ENCODE data around the gene PARVA.

DNA sequence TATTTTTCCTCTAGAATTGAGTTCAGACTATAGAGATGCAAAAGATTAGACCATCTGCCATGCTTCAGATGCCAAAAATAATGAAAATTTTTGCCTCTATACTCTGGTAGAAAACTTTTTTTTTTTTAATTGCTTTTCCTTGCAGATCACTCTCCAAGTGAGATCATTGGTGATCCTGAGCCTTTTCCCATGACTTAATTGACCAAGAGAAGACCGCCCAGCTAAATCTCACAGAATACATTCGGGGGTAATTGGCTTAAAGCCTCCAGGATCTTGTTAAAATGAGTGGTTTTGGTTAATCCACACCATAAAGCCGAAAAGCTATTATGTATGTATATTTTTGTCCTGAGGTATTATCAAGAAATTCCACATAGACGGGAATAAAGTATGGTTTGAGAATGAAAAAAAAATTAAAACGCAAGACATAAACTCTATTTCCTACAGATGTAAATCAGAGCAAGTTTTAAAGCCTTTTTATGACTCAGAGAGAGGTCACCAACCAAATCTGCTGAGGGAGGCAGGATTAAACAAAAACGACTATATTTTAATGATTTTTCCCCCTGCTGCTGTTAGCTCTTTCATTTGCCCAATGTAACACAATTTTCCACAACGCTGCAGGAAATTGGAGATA, 64.0 kb downstream of the PARVA start:
- TF ChIP-seq CTCF (IDR thresholded peaks at IDR 0.05; ENCODE audit: control extremely low read depth in 1 of 3, insufficient read depth in 1 of 3, low read depth in 1 of 3, low read length in 3 of 3) (no peak), TAF1 (IDR thresholded peaks at IDR 0.05; ENCODE audit: low read depth, low read length) (no peak), POLR2AphosphoS5 (IDR thresholded peaks at IDR 0.05; ENCODE audit: low read depth, low read length) (no peak), CHD2 (IDR thresholded peaks at IDR 0.05; ENCODE audit: low read length) (no peak), HDAC2 (IDR thresholded peaks at IDR 0.05; ENCODE audit: borderline replicate concordance in 1 of 2, low read depth in 2 of 2, low read length in 2 of 2) (no peak), SRF (IDR thresholded peaks at IDR 0.05; ENCODE audit: low read depth, low read length) (no peak), EP300 (IDR thresholded peaks at IDR 0.05; ENCODE audit: borderline replicate concordance in 1 of 2, low read depth in 2 of 2, low read length in 2 of 2) (no peak), EZH2 (IDR thresholded peaks at IDR 0.05; ENCODE audit: low read depth, low read length, severe bottlenecking) (no peak), POLR2A (IDR thresholded peaks at IDR 0.05; ENCODE audit: control extremely low read depth in 1 of 2, low read depth in 2 of 2, low read length in 2 of 2) (no peak)

All from H1 (cell line).